DMS 273 (cell line): ENCODE results near the gene MYO1D.

ENCODE experiments used
- DNase-seq: peaks from one replicate; lab custom pipeline; 2025; ENCODE audit not compliant: unreplicated experiment; lab: John Stamatoyannopoulos, UW

The MYO1D gene

GRCh38 chr17:32784113-32784512 is 92.8 kb downstream of the MYO1D start:
- DNase-seq: no peak

- DNase-seq: peak; percentile 79
Observed at GRCh38 chr17:32783602-32784001, 93.3 kb downstream of the MYO1D start.

GRCh38 chr17:32780721-32781120 is 96.2 kb downstream of the MYO1D start:
- DNase-seq: no peak

DNA sequence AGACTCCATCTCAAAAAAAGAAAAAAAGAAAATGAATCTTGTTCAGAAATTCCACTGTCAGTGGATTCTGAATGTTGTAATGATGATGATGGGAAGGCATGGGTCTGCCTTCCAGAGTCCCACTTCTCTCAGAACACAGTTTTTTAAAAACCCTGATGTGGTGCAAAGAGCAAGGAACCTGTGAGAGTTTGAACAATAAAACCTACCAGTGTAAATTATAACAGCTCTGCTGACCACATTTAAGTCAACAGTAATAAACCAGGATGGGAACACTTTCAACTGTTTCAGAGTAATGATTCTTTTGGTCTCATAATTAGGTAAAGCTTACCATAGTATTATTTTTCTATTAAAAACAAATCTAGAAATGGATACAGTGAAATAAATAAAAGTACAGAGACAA is 99.0 kb downstream of the MYO1D start:
- no peak for DNase-seq

GRCh38 chr17:32777436-32777835 is 99.5 kb downstream of the MYO1D start:
- no peak for DNase-seq

DNA sequence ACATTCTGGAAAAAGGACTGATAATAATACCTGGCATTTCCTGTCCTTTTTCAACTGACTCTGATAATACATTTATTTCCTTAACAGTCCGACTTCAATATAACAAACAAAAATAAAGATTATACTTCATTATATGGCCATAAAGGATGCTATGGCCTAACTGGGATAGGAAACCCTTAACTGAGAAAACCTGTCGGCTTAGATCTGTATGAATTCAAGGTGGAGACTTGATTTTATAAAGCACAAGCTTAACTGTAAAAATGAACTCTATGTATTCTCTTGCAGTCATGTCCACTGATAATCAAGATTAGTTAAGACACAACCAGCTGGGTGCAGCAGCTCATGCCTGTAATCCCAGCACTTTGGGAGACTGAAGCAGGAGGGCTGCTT is 102.2 kb downstream of the MYO1D start:
- DNase-seq: no peak

DNA sequence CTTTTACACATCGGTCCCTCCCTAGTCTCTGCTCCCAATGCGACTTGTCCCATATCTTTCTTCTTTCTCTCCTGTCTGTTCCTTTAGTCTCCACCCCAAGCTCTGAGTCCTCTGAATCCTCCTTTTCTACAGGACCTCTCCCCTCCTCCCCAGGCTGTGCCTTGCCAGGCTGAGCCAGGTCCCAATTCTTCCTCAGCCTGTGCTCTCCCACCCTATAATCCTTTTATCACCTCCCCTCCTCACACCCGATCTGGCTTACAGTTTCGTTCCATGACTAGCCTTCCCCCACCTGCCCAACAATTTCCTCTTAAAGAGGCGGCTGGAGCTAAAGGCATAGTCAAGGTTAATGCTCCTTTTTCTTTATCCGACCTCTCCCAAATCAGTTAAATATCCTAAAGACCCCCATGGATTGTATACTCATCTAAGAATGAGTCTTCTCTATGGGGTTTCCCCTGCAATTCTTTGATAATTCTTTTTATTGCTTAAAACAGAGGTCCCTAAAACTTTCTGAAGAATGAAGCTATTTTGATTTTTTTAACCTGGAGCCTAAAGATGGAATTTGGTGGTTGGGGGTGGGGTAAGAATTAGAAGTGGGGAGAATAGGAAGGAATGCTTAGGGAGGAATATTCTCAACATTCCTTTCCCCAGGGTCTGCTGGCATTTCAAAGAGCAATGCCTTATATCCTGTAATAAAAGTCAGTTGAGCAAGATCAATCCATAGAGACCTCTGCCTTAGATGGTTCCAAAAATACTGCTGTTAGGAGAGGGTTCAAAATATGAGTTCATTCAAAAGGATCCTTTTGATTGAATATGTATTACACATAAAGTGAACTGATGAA is 102.8 kb downstream of the MYO1D start:
- DNase-seq: no peak

DNA sequence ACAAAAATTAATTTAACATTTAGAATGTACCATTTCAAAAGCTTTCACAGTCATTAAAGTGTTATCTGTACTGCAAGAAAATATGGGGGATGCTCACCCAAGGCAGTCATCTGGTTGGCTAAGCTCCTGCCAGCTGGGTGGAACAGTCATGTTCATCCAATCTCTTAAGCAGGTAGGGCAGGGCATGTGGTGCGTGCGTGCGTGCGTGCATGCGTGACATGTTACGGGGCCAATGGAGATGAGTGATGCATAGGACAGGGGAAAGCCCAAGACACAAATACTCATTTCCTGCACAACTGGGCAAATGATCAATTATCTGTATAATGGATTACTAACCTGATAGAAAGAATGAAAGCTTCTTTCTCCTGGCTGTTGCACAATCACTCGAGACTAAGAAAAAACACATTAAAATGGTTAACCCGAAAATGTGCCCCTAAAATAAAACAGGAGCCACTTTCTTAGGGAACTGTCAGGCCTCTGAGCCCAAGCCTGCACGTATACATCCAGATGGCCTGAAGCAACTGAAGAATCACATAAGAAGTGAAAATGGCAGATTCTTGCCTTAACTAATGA is 104.4 kb downstream of the MYO1D start:
- DNase-seq: no peak

DNA sequence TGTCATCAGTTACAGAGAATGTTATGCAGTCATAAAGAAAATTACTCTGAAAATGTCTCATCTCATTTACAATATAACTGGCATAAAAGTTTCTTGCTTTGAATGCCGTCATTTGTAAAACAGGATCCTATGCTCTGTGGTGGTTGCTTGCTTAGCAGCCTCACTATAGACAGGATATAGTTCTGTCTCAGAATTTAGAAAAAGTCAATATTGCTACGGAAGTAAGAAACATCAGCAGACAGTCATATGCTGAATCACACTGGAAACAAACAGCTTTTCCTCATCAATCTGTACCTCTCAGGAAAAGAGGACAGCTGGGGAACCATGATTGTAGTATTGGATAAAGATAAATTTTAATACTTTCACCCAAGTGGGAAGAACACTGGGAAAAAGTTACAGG is 105.5 kb downstream of the MYO1D start:
- no peak for DNase-seq

- DNase-seq: peak; percentile 10
Observed at GRCh38 chr17:32769846-32770245, 107.1 kb downstream of the MYO1D start.

DNA sequence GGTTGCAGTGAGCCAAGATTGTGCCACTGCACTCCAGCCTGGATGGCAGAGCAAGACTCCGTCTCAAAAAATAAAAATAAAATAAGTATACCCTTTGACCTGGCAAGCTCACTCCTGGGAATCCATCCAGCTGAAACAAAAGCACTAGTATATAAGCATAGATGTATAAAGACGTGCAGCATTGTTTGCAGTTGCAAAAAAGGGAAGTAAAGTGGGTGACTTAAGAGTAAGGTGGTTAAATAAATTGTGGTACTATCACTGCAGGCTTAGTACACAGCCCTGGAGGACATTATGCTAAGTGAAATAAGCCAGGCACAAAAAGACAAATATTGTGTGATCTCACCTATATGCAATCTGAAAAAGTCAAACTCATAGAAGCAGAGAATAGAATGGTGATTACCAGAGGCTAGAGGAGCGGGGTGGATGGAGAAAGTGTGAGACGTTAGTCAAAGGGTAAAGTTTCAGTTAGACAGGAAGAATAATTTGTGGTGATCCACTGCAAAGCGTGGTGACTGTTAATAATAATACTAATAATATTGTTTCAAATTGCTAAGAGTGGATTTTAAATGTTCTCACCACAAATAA is 113.0 kb downstream of the MYO1D start:
- DNase-seq: no peak

- DNase-seq: no peak
Observed at GRCh38 chr17:32759476-32759875, 117.4 kb downstream of the MYO1D start.

- DNase-seq: no peak
Observed at GRCh38 chr17:32757963-32758362, 119.0 kb downstream of the MYO1D start.

- DNase-seq: no peak
Observed at GRCh38 chr17:32756696-32757095, 120.2 kb downstream of the MYO1D start.

DNA sequence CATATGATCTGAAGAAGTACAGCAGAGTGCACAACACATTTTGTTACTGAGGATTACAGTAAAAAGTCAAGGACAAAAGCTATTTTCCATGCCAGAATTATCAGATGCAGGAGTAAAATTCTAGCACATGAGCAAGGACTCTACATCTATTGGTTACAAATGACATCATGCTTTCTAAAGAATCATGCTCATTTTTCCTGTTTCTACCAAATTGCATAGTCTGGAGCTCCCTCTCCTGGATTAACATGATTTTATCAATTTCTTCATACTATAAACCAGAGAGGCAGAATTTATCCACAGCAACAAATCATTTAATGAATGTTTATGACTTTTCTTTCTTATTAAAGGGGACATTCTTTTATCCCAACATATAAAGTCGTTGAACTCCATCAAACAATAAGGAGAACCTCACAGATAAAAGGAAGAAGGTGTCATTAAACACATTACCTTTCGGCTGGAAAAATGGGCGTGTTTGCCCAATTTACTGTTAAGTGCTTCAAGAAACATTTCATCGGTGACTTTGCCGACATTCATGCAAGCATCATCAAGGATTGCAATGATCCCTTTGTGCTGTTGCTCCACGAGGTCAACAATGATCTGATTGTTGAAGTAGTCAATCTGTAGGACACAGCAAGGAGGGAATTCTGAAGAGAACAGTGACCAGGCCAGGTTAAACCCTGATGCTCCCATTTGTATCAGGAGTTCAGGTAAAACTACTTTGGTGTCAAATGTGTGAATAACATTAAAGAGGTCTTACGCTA is 121.7 kb downstream of the MYO1D start:
- DNase-seq: peak; percentile 79

- DNase-seq: no peak
Observed at GRCh38 chr17:32752934-32753333, 124.0 kb downstream of the MYO1D start.

DNA sequence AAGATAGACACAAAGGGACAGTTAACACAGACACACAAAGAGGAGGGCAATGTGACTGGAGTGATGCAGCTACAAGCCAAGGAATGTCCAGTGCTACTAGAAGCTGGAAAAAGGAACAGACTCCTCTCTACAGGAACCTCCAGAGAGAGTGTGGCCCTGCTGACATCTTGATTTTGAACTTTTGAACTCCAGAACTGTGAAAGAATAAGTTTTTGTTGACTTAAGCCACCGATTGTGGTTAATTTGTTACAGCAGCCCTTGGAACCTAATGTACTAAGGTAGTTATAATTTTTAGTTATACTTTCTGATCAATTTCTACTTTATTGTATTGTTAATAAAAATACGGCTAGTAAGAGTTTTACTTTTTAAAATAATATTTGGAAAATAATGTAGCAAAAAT is 129.1 kb downstream of the MYO1D start:
- no peak for DNase-seq

- no peak for DNase-seq
Observed at GRCh38 chr17:32746698-32747097, 130.2 kb downstream of the MYO1D start.

DNA sequence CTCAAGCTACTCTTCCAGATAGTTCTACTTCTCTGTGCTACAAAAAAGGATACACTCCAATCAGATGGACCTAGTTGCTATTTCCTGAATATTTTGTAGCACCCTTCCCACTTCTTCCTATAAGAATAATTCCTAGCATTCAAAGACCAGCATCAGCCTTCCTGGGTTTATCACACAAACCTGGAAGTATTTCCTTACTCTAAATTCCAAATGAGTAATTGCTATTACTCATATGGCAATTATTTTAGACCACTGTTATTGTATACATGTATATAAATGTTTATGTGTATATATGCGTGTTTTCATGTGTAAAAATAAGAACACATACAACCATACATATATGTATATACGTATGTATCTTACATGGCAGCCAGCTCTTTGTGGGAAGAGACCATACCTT is 130.6 kb downstream of the MYO1D start:
- DNase-seq: no peak

GRCh38 chr17:32742681-32743538 is 134.0 kb downstream of the MYO1D start:
- DNase-seq: no peak

- DNase-seq: no peak
Observed at GRCh38 chr17:32741381-32741780, 135.5 kb downstream of the MYO1D start.
